ENCODE measurements around the gene NUDCD3. TPM values are rescaled to one million over a fixed set of nuclear protein-coding genes. Genes with fewer than 3 reads are reported as not detected.

NUDCD3 gene
- total and polyA plus RNA-seq, 2 of the 8 experiments (the other 6 are each of a cell fraction or from before 2014, with no cell fraction given) = 35.2 to 93.7 TPM

GRCh38 chr7:44536090-44536489 is 45.6 kb upstream of the NUDCD3 start:
- no peak overlapping the region for H2AK5ac ChIP-seq (ENCODE audit: low read depth, low read length)
- H3K79me2 ChIP-seq (ENCODE audit: control insufficient read depth in 1 of 2, insufficient read depth in 2 of 2, low read length in 2 of 2) = no peaks in the 10 kb centered on the region
- no peaks in the 10 kb centered on the region for H3K27me3 ChIP-seq (replicated peaks in 1 of 4; ENCODE audit: control insufficient read depth in 3 of 4, extremely low read depth in 1 of 4, insufficient read depth in 3 of 4, low read length in 3 of 4)
- no peak overlapping the region for H2AFZ ChIP-seq (ENCODE audit: low read length)
- no peak overlapping the region for H3K27ac ChIP-seq (ENCODE audit: low read depth, low read length)
- FAIRE-seq = no peak
- H2BK120ac ChIP-seq (replicated peaks; ENCODE audit: low read depth, low read length) = no peak overlapping the region
- no peaks in the 10 kb centered on the region for H3K36me3 ChIP-seq (ENCODE audit: control insufficient read depth in 2 of 4, insufficient read depth in 4 of 4, low read length in 3 of 4)
- WGBS, 2 experiments (ENCODE audit: extremely low coverage in 1 of 2, insufficient coverage in 1 of 2, insufficient read length in 1 of 2, insufficient replicate concordance in 2 of 2, low coverage in 1 of 2, low lambda C conversion rate in 2 of 2, missing lambda C conversion rate in 1 of 2) = 75% methylated on average over 8 of the region's 10 CpGs; no CpG with 5 or more reads in 1 of the 2 experiments
- H3K18ac ChIP-seq (ENCODE audit: extremely low read depth, low read length) = no peak overlapping the region
- H4K91ac ChIP-seq (replicated peaks; ENCODE audit: insufficient read length, low read length) = no peak overlapping the region
- no peak overlapping the region for H3K4me3 ChIP-seq (ENCODE audit: extremely low read depth in 1 of 4, insufficient read depth in 2 of 4, low read depth in 3 of 4, low read length in 4 of 4)
- ChIA-PET POLR2A (ENCODE audit: partially characterized antibody) (interaction anchor here (0.8 kb wide), 1 partner anchor 25 kb away, joined by 3 read pairs; no protein-coding TSS in a partner anchor), CTCF (ENCODE audit: partially characterized antibody) (interaction anchor here (0.8 to 10.0 kb wide), 6 partner anchors 10 to 294 kb away, joined by 3 to 98 read pairs (median 12); no protein-coding TSS in a partner anchor)
- H3K79me1 ChIP-seq (ENCODE audit: low read depth, low read length) = no peaks in the 10 kb centered on the region
- no peak overlapping the region for H3K9ac ChIP-seq (replicated peaks in 1 of 4; ENCODE audit: extremely low read depth in 1 of 4, low read depth in 3 of 4, low read length in 3 of 4)
- H4K5ac ChIP-seq (ENCODE audit: insufficient read length, low read depth, low read length) = no peak overlapping the region
- H3K56ac ChIP-seq (replicated peaks; ENCODE audit: insufficient read length, low read depth, low read length) = no peak overlapping the region
- no peak overlapping the region for H3K4ac ChIP-seq (replicated peaks; ENCODE audit: insufficient read length, low read depth, low read length)
- no peak overlapping the region for H3K14ac ChIP-seq (ENCODE audit: insufficient read length)
- no peak overlapping the region for H3K4me2 ChIP-seq (ENCODE audit: insufficient read depth in 1 of 2, low read depth in 2 of 2, low read length in 2 of 2)
- H2BK20ac ChIP-seq (ENCODE audit: low read length) = no peak overlapping the region
- no peaks in the 10 kb centered on the region for H4K20me1 ChIP-seq (replicated peaks in 1 of 2; ENCODE audit: control insufficient read depth in 1 of 2, insufficient read depth in 2 of 2, low read length in 2 of 2)
- DNase-seq (ENCODE audit: low read depth in 1 of 2, low spot score in 2 of 2) = no peak
- H3K23me2 ChIP-seq (ENCODE audit: low read depth, low read length) = no peaks in the 10 kb centered on the region
- peak overlapping the region; percentile 42; the same call in 1 of the 2 replicates for H4K8ac ChIP-seq (ENCODE audit: extremely low read depth, insufficient read depth, low read length)
- no peak overlapping the region for H2BK5ac ChIP-seq (ENCODE audit: low read depth, low read length)
- H3K9me3 ChIP-seq (ENCODE audit: insufficient read depth in 2 of 2, low read depth in 1 of 2, low read length in 1 of 2) = no peaks in the 10 kb centered on the region
- TF ChIP-seq GTF2F1 (IDR thresholded peaks at IDR 0.05; ENCODE audit: borderline replicate concordance, low read depth, low read length) (no peak), PHF8 (conservative IDR thresholded peaks at IDR 0.05; ENCODE audit: low read depth, low read length) (no peak), RFX5 (IDR thresholded peaks at IDR 0.05; ENCODE audit: borderline replicate concordance, low read depth, low read length) (no peak), ATF3 (IDR thresholded peaks at IDR 0.05; ENCODE audit: insufficient read depth, low read depth, low read length) (no peak), MAFK (IDR thresholded peaks at IDR 0.05; ENCODE audit: low read depth, low read length) (no peak), TCF12 (IDR thresholded peaks at IDR 0.05; ENCODE audit: low read depth, low read length) (no peak)
- no peak overlapping the region for H2BK15ac ChIP-seq (ENCODE audit: low read length)
- no peak overlapping the region for H3K23ac ChIP-seq (ENCODE audit: insufficient read length)
- no peaks in the 10 kb centered on the region for H3K4me1 ChIP-seq (replicated peaks in 1 of 4; ENCODE audit: control insufficient read depth in 3 of 4, insufficient read depth in 4 of 4, low read length in 3 of 4)
- H2BK12ac ChIP-seq (ENCODE audit: low read depth, low read length) = no peak overlapping the region

Data from H1 (cell line).